ENCODE results near the gene SAP130.
A peak's percentile ranks its signal among the peaks of the same experiment; 100 is the strongest.

The SAP130 gene

DNA sequence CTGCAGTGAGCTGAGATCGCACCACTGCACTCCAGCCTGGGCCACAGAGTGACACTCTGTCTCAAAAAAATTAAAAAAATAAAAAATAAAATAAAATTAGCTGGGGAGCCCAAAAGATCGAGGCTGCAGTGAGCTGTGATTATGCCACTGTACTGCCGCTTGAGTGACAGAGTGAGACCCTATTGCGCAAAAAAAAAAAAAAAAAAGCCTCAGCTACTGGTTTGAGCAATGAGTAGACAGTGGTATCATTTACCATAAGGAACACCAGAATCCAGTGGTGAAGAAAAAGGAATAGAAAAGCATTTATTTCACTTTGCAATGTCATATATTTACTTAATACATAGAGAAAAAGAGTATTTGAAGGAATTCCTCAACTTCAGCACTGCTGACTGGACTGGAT, 3.0 kb downstream of the SAP130 start:
- DNase-seq = no peak

- DNase-seq = peak; percentile 66
These were observed 10.3 kb downstream of the SAP130 start for GRCh38 chr2:128017561-128017960.

GRCh38 chr2:128016620-128017019, 11.2 kb downstream of the SAP130 start:
- no peak for DNase-seq

DNA sequence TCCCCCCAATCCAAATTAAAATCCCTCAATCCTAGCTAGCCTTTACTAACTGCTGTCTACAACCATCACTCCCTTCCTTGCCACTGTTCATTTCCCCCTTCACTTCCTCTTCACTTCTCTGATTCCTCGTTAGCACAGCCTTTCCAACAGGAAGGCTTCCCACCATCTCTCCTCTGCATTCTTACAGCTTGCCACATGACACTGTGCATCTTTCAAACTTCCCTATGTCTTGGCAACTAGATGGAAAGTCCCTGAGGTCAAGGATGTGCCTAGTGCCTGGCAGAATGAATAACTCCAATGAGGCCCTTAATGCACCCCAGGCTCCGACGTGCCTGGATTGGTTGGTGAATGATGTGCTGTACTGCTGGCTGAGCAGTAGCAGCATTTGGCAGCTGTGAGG, 15.2 kb downstream of the SAP130 start:
- DNase-seq = no peak

DNA sequence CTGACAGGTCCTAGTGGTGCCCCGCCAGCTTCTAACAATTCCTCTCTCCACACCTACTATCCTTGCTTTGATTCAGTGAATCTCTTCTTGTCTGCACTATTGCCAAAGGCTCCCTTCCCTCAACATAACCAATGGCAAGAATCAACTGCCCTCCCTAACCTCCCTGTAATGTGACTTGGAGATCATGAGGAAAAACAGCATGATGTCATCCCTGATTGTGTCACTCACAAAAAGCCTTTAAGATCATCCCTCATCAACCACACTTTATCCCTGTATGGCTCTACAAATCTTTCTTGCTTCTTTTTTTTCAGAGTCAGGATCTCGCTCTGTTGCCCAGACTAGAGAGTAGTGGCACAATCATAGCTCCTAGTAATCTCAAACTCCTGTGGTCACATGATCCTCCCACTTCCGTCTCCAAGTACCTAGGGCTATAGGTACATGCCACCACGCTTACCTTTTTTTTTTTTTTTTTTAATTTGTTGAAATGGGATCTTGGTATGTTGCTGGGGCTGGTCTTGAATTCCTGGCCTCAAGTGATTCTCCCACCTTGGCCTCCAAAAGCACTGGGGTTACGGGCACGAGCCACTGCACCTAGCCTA, 19.7 kb downstream of the SAP130 start:
- no peak for DNase-seq

DNA sequence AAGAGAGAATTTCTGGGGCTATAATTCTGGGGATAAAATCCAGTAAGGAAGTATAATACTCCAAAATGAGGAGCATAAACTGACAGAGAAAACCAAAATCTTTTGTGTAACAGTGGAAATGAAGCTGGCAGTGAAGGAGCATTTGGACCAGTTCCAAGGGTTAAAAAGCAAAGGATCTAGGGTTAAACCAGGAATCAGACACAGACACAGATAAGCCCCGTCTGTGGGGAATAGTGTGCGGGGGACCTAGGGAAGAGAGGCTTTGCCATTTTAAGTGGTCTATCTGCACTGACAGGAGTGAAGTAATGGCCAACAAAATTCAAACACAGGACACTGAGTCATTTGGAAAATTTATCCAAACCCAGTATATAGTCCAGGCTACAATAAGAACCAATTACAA, 23.4 kb downstream of the SAP130 start:
- no peak for DNase-seq

GRCh38 chr2:128003463-128003862, 24.4 kb downstream of the SAP130 start:
- DNase-seq = no peak

- DNase-seq = no peak
These were observed 31.7 kb downstream of the SAP130 start for GRCh38 chr2:127996160-127996559.

GRCh38 chr2:127995725-127996124, 32.1 kb downstream of the SAP130 start:
- no peak for DNase-seq

GRCh38 chr2:127993659-127994058, 34.2 kb downstream of the SAP130 start:
- DNase-seq = no peak

DNA sequence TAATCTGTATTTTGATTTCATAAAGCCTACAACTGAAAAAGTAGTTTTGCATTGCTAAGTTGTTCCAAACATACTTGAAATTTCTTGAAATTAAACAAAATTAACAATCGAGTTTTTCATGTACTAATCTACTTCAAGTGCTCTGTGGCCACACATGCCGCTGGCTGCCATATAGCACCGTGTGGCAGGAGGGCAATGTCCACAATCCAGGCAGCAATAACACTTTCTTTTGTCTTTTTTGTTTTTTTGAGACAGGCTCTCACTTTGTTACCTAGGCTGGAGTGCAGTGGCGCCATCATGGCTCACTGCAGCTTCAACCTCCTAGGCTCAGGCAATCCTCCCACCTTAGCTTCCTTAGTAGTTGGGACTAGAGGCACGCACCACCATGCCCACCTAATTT, 36.1 kb downstream of the SAP130 start:
- no peak for DNase-seq

DNA sequence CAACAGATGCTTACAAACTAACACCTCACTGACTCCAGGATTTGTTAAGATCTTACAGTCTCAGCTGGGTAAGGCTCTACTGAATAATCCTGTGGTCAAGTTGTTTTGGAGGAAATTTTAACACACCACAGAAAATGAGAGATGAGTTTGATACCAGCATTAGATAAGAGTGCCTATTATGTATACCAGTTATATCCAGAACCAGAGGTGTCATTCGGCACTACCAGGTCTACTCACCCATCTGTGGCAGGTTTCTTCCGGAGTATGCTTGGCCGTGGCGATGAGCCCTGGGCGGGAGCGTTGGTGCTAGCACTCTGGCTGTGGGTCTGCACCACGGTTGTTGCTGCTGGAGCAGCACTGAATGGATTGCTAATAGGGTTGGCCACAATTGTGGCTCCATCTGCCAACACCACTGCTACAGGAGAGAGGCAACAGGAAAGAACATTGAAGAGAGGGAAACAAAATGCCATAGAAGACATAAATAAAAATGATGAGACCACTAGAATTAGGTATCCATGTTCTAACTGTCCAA, 41.2 kb downstream of the SAP130 start:
- no peak for DNase-seq

- DNase-seq = no peak
These were observed 42.1 kb downstream of the SAP130 start for GRCh38 chr2:127985735-127986134.

DNA sequence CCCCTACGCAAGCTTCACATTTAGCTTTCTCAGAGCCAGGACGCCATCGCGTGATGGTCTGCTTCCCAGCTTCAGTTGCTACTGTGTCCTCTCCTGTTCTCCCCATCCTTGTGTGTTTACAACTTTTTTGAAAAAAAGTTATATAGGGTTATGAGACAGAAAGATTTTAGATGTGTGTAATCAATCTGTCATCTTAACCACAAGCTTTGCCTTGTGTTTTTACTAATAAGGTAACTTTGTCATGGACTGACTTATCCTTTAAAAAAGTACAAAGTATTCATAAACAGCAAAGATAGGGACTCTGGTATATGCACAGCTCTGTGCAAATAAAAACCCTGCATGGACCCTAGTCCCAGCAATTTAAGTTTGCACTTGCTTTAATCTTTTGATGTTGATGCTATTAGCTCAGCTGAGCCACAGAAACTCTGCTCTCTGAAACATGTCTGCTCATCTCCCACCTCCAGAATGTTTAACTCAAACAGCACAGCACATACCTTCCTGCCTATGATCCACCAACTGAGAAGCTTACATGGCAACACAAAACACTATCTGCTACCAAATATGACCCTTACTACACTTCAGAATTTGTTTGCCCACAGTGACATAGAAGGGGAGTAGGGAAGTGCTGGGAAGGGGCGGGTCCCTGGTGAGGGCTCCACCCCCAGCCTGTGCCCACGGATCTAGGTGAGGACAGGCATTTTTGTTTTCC, 42.7 kb downstream of the SAP130 start:
- no peak for DNase-seq

GRCh38 chr2:127984551-127984950, 43.3 kb downstream of the SAP130 start:
- no peak for DNase-seq

- DNase-seq = no peak
These were observed 58.4 kb downstream of the SAP130 start for GRCh38 chr2:127969446-127969845.

GRCh38 chr2:127968610-127969339, 59.1 kb downstream of the SAP130 start:
- DNase-seq = no peak

GRCh38 chr2:127961729-127962128, 66.1 kb downstream of the SAP130 start:
- no peak for DNase-seq

GRCh38 chr2:127957240-127957639, 70.6 kb downstream of the SAP130 start:
- no peak for DNase-seq

GRCh38 chr2:127954857-127955256, 73.0 kb downstream of the SAP130 start:
- DNase-seq = no peak

GRCh38 chr2:127953849-127954248, 74.0 kb downstream of the SAP130 start:
- no peak for DNase-seq

DNA sequence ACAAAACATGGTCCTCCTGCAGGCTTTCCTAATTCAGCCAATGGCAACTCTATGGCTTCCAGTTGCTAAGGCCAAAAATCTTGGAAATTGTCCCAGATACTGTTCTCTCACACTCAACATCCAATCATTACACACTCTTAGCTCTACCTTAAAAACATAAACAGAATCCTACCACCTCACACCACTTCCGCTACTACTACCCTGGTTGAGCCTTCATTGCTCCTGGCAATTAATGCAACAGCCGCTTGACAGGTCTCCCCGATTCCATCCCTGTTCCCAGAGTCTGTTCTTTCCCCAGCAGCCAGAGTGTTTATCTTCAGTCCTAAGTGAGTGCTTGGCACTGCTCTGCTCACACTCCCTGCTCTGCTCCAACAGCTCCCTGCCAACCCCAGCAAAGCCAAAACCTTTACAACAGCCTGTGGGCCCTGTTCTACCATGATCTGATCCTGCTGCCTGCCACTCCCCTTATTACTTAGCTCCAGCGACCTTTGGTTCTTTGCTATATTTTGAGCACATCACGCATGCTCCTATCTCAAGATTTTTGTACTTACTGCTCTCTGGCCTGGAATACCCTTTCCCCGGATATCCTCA, 74.6 kb downstream of the SAP130 start:
- DNase-seq = no peak

GRCh38 chr2:127951026-127951425, 76.8 kb downstream of the SAP130 start:
- no peak for DNase-seq

- DNase-seq = no peak
These were observed 77.6 kb downstream of the SAP130 start for GRCh38 chr2:127950264-127950663.
